Upper lobe of left lung (tissue), 6 donors: ENCODE data around the gene LRP1B. TPM values are rescaled to one million over a fixed set of nuclear protein-coding genes. Genes with fewer than 3 reads are reported as not detected.

ENCODE experiments used
- ATAC-seq, 2 donors: fragments of 200-7000 bp; cut with Tn5 transposase; one replicate each; pipeline ENCODE4 v1.9.1; 2022; ENCODE audit warnings: mild to moderate bottlenecking in 2 of 2, moderate library complexity in 2 of 2; ENCODE audit not compliant: low FRiP score in 2 of 2
- DNase-seq, 2 donors: peaks; one replicate each; pipeline ENCODE4 v3.0.0-alpha.2; 2019 to 2020
- H3K27ac ChIP-seq, 4 donors: fragments of 200-600 bp; sonication (generic); one replicate each; pipeline ENCODE4 v1.5.1; 2016 to 2019
- H3K27me3 ChIP-seq, 4 donors: fragments of 200-600 bp; sonication (generic); one replicate each; pipeline ENCODE4 v1.5.1; 2017 to 2019
- H3K36me3 ChIP-seq, 4 donors: fragments of 200-600 bp; sonication (generic); one replicate each; pipeline ENCODE4 v1.5.1; 2016 to 2019
- H3K4me1 ChIP-seq, 4 donors: fragments of 200-600 bp; sonication (generic); one replicate each; pipeline ENCODE4 v1.5.1; 2018 to 2019
- H3K4me3 ChIP-seq, 4 donors: fragments of 200-600 bp; sonication (generic); one replicate each; pipeline ENCODE4 v1.5.1; 2017 to 2019; ENCODE audit warnings: mild to moderate bottlenecking in 2 of 4, moderate library complexity in 1 of 4
- H3K9me3 ChIP-seq, 4 donors: fragments of 200-600 bp; sonication (generic); one replicate each; pipeline ENCODE4 v1.5.1; 2018 to 2019
- EP300 ChIP-seq, 4 donors: sonication (generic); formaldehyde crosslinking; IDR thresholded peaks; one replicate each; pipeline ENCODE4 v1.5.1; 2017; ENCODE audit warnings: antibody characterized with exemption in 4 of 4, control low read depth in 2 of 4
- POLR2A ChIP-seq, 4 donors: fragments of 450-650 bp; IDR thresholded peaks; one replicate each; pipeline ENCODE4 v1.5.1; 2016 to 2017; ENCODE audit warnings: antibody characterized with exemption in 4 of 4, mild to moderate bottlenecking in 2 of 4
- POLR2AphosphoS5 ChIP-seq, 2 donors: sonication (generic); formaldehyde crosslinking; IDR thresholded peaks; one replicate each; pipeline ENCODE4 v1.5.1; 2017; ENCODE audit warnings: antibody characterized with exemption in 2 of 2
- WGBS, 2 donors: methylation state at CpG; one replicate each; pipeline ENCODE4 v1.1.5; 2017 to 2018; 5-methylcytosine and 5-hydroxymethylcytosine counted together
- total RNA-seq, 6 donors: library from RNA; depleted of rRNA in 4 of 6; stranded (reverse); fragments of >200 nt in 4 of 6; gene quantifications; one replicate each; pipeline versions ENCODE4 v1.1.0 to v1.2.1, GENCODE V29; 2016 to 2021
- TF ChIP-seq, protein P1 (sequence below), 6 experiments: fragments of 450-650 bp in 4 of 6; fragments of 200-600 bp in 2 of 6; sonication (generic) in 2 of 6; IDR thresholded peaks; one replicate each; pipeline ENCODE4 v1.5.1; 2016 to 2019; ENCODE audit warnings: antibody characterized with exemption in 6 of 6
- donor health status: DM: no; HTN: no; CAD: no; lungs with moderate emphysema.
- donor health status: DM: no; HTN: yes; CAD: no; lungs with severe emphysema.

The LRP1B gene
- total RNA-seq, 6 donors from 2014 or later: under 0.01 to 0.46 (median 0.11) TPM

DNA sequence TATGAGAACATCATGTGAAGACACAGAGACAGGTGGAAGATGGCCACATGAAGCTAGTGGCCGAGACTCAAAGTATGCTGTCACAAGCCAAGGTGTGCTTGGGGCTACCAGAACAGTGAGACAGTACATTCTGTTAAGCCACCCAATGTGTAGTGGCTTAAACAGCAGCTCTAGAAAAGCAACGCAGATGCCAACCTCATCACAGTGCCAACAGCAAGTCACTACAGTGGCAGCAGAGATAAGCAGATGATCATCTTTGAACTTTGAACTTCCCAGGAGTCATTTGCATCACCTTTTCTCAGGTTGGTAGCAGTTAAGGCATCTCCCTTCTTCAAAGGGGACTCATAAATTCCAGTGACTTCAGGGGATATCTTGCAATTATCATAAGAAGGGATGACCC, 394.4 kb downstream of the LRP1B start:
- H3K4me1 ChIP-seq: no peaks in the 10 kb centered on the region
- DNase-seq (no peak), ATAC-seq (no peak)
- WGBS, 2 donors: 81 to 90% methylated on average over 2 of the region's 2 CpGs
- H3K27ac ChIP-seq: no peak overlapping the region
- no peaks in the 10 kb centered on the region for H3K27me3 ChIP-seq
- no peaks in the 10 kb centered on the region for H3K9me3 ChIP-seq
- no peak overlapping the region for H3K4me3 ChIP-seq
- no peaks in the 10 kb centered on the region for H3K36me3 ChIP-seq
- TF ChIP-seq EP300 (IDR thresholded peaks at IDR 0.05) (no peak), POLR2AphosphoS5 (IDR thresholded peaks at IDR 0.05) (no peak), POLR2A (IDR thresholded peaks at IDR 0.05) (no peak)
- TF ChIP-seq, protein P1, sequence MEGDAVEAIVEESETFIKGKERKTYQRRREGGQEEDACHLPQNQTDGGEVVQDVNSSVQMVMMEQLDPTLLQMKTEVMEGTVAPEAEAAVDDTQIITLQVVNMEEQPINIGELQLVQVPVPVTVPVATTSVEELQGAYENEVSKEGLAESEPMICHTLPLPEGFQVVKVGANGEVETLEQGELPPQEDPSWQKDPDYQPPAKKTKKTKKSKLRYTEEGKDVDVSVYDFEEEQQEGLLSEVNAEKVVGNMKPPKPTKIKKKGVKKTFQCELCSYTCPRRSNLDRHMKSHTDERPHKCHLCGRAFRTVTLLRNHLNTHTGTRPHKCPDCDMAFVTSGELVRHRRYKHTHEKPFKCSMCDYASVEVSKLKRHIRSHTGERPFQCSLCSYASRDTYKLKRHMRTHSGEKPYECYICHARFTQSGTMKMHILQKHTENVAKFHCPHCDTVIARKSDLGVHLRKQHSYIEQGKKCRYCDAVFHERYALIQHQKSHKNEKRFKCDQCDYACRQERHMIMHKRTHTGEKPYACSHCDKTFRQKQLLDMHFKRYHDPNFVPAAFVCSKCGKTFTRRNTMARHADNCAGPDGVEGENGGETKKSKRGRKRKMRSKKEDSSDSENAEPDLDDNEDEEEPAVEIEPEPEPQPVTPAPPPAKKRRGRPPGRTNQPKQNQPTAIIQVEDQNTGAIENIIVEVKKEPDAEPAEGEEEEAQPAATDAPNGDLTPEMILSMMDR (IDR thresholded peaks at IDR 0.05): no peak

GRCh38 chr2:141728886-141729285, 401.9 kb downstream of the LRP1B start:
- no peak for TF ChIP-seq POLR2A (IDR thresholded peaks at IDR 0.05)
- no peaks in the 10 kb centered on the region for H3K9me3 ChIP-seq
- no peak overlapping the region for H3K4me3 ChIP-seq
- WGBS, 2 donors: 69 to 91% methylated on average over 1 of the region's 1 CpG
- H3K27me3 ChIP-seq: no peaks in the 10 kb centered on the region
- no peak overlapping the region for H3K27ac ChIP-seq
- H3K36me3 ChIP-seq: no peaks in the 10 kb centered on the region
- no peaks in the 10 kb centered on the region for H3K4me1 ChIP-seq
- ATAC-seq: no peak
- DNase-seq: no peak

DNA sequence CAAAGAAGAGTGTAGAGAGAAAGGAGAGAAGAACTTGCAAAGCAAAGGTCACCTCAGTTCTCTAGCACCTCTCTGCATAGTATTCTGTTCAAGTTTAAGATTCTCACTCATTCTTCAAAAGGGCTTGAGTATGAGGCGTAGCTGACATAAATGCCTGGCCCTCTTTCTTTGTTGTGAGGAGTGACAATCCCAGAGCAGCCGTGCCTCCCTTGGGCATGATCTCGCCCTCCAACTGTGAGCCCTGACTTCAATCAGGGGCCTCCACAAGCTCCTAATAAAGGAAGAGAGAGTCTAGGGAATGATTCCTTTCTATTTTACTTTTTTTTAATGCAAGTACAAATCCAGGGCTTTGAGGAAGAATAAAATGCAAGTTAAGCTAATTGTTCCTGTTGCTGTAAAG, 402.7 kb downstream of the LRP1B start:
- DNase-seq (no peak), ATAC-seq (no peak)
- Histone ChIP-seq H3K4me3 (no peak overlapping the region), H3K9me3 (no peaks in the 10 kb centered on the region), H3K36me3 (no peaks in the 10 kb centered on the region), H3K4me1 (no peaks in the 10 kb centered on the region), H3K27me3 (no peaks in the 10 kb centered on the region), H3K27ac (no peak overlapping the region)
- WGBS, 2 donors: 70 to 79% methylated on average over 3 of the region's 3 CpGs
- TF ChIP-seq EP300 (IDR thresholded peaks at IDR 0.05) (no peak), POLR2AphosphoS5 (IDR thresholded peaks at IDR 0.05) (no peak), POLR2A (IDR thresholded peaks at IDR 0.05) (no peak)
- TF ChIP-seq, protein P1 (IDR thresholded peaks at IDR 0.05): no peak

DNA sequence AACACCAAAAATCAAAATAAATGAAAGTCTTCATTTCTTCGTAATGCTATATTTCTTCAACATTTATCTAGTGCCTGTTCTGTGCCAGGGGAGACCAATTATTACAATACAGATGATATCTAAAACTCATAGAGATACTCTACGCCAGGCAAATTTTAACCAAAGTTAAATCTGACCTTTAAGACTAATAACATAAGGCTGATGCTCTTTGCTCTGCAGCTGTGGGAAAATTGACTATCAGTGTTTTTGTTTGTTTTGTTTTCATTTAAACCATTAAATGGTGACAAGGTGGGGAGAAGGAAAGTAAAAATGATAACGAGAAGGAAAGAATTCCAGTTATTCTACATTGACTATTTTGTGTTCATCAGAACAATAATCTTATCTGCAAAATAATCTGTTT, 406.4 kb downstream of the LRP1B start:
- no peak overlapping the region for H3K27ac ChIP-seq
- WGBS, 2 donors: 71 to 81% methylated on average over 3 of the region's 3 CpGs
- no peak for DNase-seq
- H3K4me3 ChIP-seq: no peak overlapping the region
- no peak for ATAC-seq
- no peaks in the 10 kb centered on the region for H3K4me1 ChIP-seq
- no peaks in the 10 kb centered on the region for H3K36me3 ChIP-seq
- no peaks in the 10 kb centered on the region for H3K27me3 ChIP-seq
- no peak for TF ChIP-seq POLR2A (IDR thresholded peaks at IDR 0.05)
- H3K9me3 ChIP-seq: no peaks in the 10 kb centered on the region

GRCh38 chr2:141723814-141724213, 407.0 kb downstream of the LRP1B start:
- DNase-seq (no peak), ATAC-seq (no peak)
- Histone ChIP-seq H3K4me3 (no peak overlapping the region), H3K9me3 (no peaks in the 10 kb centered on the region), H3K4me1 (no peaks in the 10 kb centered on the region), H3K27ac (no peak overlapping the region), H3K36me3 (no peaks in the 10 kb centered on the region), H3K27me3 (no peaks in the 10 kb centered on the region)
- TF ChIP-seq, protein P1 (IDR thresholded peaks at IDR 0.05): no peak
- no peak for TF ChIP-seq EP300 (IDR thresholded peaks at IDR 0.05)
- 59 to 76% methylated on average over 2 of the region's 2 CpGs for WGBS, 2 donors

- Histone ChIP-seq H3K9me3 (no peaks in the 10 kb centered on the region), H3K27ac (no peak overlapping the region), H3K4me1 (no peaks in the 10 kb centered on the region), H3K4me3 (no peak overlapping the region), H3K36me3 (no peaks in the 10 kb centered on the region), H3K27me3 (no peaks in the 10 kb centered on the region)
- no peak for TF ChIP-seq POLR2A (IDR thresholded peaks at IDR 0.05)
- no peak for TF ChIP-seq EP300 (IDR thresholded peaks at IDR 0.05)
- TF ChIP-seq, protein P1 (IDR thresholded peaks at IDR 0.05): no peak
- no peak for TF ChIP-seq POLR2AphosphoS5 (IDR thresholded peaks at IDR 0.05)
- no peak for ATAC-seq
- DNase-seq: no peak
- WGBS, 2 donors: 67 to 75% methylated on average over 3 of the region's 3 CpGs
Measured at GRCh38 chr2:141720476-141720875, 410.3 kb downstream of the LRP1B start.
